HG02852 (cell line): ENCODE data around the gene LDHD.
A peak's percentile ranks its signal among the peaks of the same experiment; 100 is the strongest.

Experiments used
- ATAC-seq: cut with Tn5 transposase; IDR thresholded peaks from one replicate; pipeline ENCODE4 v1.9.1; 2021; ENCODE audit warnings: mild to moderate bottlenecking, moderate library complexity; ENCODE audit not compliant: unreplicated experiment

LDHD gene

GRCh38 chr16:75083813-75084212 lies 32.8 kb downstream of the LDHD start:
- ATAC-seq = no peak

DNA sequence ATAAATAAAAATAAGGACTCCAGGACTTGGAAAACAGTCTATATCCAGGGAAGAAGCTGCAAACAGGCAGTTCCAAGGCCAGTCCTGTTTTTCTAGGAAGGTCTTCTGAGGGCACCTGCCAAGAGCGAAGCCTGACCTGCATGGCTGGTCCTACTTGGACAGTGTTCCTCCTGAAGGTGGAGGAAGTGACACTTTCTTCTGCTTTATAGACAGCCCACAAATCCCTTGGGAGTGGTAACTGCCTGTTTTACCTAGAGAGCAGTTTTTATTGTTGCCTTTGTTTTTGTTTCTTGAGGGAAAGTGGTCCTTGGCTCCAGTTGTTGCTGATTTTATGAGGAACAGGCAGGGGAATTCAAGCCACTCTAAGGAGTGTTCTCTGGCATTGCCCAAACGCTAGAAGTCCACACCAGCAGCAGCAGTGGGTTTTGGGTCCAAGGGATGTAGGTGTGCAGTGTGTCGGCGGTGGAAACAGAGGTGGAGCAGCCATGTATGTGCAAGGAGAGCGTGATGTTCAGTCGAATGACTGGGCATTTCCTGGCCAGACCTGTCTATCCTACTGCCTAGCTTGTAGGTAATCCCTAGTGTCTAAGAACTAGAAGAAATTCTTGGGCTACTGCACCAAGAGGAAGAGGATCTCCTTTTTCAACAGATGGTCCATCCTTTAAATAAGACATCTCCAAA lies 35.3 kb downstream of the LDHD start:
- no peak for ATAC-seq

GRCh38 chr16:75080205-75081029 lies 36.2 kb downstream of the LDHD start:
- no peak for ATAC-seq

DNA sequence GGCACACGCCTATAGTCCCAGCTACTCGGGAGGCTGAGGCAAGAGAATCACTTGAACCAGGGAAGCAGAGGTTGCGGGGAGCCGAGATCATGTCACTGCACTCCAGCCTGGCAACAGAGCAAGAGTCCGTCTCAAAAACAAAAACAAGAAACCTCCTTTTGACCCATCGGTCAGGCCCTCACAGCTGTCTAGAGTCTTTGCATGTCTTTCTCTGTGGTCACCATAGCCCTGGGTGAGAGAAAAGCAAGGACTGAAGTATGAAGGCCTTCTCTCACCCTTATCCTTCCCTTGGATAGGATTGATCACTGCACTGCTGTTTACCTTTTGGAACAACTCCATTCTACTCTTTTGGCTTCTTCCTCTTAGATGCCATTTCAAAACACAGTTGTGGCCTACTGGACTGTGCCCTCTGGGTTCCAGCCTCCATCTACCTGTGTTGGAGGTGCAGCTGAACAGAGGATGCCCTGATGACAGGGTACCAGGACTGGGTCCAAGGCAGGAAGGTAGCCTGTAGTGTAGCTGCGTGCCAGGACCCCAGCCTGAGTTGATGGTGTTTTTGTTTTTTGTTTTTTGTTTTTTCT lies 37.1 kb downstream of the LDHD start:
- ATAC-seq = no peak

DNA sequence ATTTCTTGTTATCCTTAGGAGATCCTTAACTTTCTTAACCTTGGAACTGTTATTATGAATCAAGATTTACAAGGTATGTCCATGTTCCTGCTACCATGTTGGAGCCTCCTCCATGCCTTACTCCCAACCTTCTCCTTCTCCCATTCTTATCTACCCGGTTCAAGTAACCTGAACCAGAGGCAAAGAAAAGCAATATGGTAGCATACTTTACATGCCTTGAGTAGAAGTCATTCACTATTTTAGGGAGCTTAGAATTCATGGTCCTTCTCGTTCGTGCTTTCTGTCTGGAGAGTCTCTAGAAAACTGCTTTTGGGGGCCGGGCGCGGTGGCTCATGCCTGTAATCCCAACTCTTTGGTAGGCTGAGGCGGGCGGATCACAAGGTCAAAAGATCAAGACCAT lies 37.7 kb downstream of the LDHD start:
- ATAC-seq = no peak

GRCh38 chr16:75075688-75076268 lies 40.8 kb downstream of the LDHD start:
- ATAC-seq = peak; percentile 9

- ATAC-seq = peak; percentile 97
Measured at GRCh38 chr16:75074920-75075687, 41.5 kb downstream of the LDHD start.

DNA sequence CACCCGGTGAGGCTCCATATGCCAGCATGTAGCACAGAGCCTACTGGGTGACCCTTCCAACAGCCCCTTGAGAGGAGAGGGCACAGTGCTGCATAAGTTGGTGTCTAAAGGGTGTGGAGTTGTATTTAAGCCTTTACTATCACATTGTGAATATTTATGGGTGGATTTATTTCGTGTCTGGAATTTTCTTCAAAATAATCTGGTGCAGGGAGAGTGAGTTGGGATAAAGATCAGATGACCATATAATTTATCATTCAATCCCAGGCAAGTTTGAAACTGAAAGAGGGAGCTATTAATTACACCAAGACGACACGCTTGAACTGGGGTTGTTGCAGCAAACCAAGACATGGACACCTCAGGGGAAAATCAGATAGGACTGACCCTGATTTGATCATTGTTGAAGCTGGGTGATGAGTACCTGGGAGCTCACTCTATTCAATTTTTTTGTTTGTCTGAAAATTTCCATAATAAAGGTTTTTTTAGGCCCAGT lies 42.2 kb downstream of the LDHD start:
- no peak for ATAC-seq

GRCh38 chr16:75073545-75074303 lies 42.9 kb downstream of the LDHD start:
- ATAC-seq = no peak

GRCh38 chr16:75072239-75072947 lies 44.2 kb downstream of the LDHD start:
- ATAC-seq = no peak

DNA sequence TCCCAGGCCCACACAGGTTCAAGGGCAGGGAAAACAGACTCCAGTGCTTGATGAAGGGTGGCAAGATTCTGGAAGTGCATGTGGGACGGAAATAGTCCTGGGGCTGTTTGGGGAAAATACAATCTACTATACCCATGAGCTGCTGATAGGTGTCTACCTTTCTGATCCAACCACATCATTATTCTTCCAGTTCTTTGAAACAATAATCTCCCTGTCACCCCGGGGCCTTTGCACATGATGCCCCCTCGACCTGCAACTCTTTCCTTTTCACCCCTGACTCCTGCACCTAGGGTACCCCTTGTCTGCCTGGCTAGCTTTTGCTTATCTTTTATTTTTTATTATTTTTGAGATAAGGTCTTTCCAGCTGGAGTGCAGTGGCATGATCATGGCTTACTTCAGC lies 45.0 kb downstream of the LDHD start:
- no peak for ATAC-seq

DNA sequence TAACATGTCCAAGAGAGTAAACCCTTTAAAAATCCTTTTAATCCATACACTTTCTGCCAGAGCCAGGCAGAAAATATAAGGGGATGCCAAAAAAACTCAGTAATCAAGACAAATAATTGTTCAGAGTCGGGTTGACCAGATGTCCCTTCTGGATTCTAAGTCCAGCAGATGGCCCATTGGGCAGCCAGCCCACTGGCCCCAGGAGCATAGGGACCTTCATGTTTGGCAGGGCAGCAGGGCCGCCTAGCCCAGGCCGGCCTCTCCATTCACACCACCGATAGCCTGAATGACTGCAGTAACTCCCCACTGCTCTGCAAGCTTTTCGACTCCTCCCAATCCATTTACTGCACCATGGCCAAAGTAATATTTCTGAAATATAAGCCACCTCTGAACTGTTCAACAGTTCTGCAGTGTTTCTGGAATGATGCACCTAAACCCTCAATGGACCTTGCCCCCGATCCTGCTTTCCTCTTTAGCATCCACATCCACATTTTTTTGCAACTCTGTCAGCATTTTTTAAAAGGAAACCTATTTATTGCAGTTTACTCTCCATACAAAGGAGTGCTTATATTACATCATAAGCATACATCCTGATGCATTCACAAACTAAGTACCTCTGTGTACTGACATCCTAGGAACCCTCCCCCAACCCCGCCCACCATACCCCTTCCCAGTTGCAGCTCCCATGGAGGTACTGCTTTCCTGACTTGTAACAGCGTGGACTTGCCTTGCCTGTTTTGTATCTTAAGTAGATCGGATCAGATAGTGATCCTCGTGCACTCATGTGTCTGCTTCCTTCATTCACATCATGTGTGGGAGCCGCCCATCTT lies 46.4 kb downstream of the LDHD start:
- ATAC-seq = no peak

DNA sequence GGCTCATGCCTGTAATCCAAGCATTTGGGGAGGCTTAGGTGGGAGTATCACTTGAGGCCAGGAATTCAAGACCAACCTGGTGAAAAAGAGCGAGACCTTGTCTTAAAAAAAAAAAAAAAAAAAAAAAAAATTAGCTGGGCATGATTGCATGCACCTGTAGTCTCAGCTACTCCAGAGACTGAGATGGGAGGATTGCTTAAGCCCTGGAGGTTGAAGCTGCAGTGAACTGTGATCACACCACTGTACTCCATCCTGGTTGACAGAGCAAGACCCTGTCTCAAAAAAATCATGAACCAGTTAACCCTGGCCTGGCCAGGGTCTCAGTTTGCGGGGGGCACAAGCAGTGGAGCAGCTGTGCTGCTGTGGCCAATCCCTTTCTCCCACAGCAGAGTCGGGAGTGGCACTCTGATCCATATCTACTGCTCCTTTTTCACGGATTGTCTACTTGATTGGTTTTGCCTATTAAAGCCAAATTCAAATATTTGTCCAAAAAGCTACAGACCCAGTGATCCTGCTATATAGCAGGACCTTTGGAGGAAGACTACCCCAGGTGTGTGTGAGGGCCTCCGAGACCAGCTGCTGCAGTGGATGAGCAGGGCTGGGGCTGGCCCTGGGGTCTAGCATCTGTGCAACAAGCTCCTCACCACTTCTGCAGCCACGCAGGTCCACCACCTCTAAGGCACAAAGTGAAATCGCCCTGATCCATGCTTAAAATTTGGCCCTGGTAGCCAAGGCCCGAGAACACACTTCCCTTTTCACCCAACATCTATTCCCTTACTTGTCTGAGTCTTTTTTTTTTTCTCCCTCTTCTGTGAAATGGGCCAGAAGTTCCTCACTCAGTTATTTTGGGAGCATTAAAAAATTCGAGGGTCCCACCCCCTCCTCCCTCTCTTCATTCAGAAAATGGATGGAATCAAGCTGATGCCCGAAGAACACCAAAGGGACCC lies 48.2 kb downstream of the LDHD start:
- ATAC-seq = no peak

DNA sequence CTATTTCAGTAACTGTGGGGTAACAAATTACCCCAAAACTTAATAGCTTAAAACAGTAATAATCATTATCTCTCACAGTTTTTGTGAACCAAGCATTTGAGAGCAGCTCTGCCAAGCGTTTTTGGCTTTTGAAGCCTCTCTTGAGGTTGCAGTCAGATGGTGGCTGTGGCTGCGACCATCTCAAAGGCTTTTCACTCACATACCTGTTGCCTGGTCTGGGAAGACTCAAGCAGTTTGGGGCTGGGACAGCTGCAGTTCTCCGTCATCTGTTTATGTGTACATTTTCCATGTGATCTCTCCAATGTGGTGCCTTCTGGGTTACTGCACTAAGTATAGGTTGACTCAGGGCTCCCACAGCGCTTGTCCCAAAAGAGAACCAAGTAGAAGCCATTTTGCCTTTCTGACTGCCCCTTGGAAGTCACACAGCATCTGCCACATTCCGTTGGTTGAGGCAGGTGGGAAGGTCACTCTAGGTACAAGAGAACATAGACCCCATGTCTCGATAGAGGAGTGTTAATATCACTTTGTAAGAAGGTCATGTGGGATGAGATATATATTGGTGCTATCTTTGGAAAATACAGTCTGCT lies 49.6 kb downstream of the LDHD start:
- no peak for ATAC-seq

DNA sequence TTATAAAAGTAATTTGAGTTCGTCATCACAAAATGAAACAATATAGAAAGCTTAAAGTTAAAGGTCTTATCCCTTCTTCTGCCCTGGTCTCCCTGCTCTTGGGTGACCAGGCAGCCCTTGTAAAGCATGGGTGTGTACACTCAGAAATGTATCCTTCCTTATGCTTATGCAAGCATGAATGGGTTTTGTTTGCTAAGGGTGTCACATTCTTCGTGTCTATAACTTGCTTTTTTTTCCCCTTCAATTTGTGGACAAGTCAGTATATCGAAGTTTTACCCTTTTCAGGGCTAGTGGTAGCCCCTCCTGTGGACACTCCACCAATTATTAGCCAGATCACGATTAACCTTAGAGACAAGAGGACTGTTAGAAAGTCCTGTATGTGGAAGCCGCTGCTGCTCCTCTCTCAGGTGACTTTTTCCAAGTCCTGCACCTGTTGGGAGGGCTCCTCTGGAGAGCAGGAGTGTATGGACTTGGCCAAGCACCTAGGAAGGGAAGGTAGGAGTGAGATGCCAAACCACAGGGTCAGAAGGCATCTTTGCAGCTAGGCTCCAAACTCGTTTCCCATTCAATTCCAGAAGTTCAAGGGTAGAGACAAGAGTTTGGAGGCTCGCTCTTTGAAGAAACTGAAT lies 50.9 kb downstream of the LDHD start:
- no peak for ATAC-seq

- ATAC-seq = no peak
Measured at GRCh38 chr16:75065149-75065505, 51.5 kb downstream of the LDHD start.
